Measurements from ENCODE around the gene HYCC2. TPM values are rescaled to one million over a fixed set of nuclear protein-coding genes. Genes with fewer than 3 reads are reported as not detected.
"Not testable (repeated sequence)": the region's sequence is repeated elsewhere in the genome, so short reads cannot be mapped to it uniquely, and the experiment has no call there.

The HYCC2 gene
- total RNA-seq: 10 to 100 TPM; 16.4 to 38.7 (median 24.1) TPM

DNA sequence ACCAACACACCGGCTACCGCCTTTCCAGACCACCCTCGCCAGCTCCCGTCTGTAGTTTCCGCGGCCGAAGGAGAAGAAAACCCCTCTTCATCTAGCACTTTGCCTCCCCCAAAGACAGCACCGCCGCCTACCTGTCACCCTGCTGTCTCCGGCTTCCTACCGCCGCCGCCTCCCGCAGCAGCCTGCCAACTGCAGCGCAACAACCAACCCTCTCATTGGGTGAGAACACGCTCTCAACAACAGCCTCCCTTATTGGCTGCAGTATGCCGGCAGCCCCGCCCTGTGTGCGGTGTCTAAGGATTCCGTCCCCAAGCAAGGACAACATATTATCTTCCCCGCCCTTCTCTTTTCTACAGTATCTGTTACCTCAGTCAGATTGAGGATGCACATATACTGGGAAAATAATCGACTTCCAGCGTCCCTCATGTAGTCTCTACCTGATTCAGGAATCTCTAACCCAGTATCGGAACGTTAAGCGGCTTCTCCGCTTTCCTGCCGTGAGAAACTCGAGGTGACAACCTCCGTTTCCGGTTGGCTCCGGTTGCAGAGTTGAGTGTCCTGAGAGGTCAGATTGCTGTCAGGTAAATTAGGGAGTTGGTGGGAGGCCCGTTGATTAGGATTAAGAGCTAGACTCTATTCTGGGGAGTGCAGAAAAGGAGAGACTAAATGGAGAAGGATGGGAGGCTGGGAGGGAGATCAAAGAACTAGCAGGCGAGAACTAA lies at the start of gene HYCC2, which contains the start of gene NDUFB3:
HYCC2 (minus strand) TSS at position 193 of the 722 bp plus-strand sequence. CDS start 47,662 bp downstream, outside the sequence.
NDUFB3 (plus strand) TSS at position 523 of the 722 bp plus-strand sequence. CDS start 6,882 bp downstream, outside the sequence.
- intact Hi-C loops (cut with DNase I; ENCODE audit: low total_unique reads): no loop called here
- peak; percentile 93 for DNase-seq (ENCODE audit: low spot score in 2 of 2)
- peak within 1 kb of the TSS; percentile 88 to 95 (median 93) for H3K4me3 ChIP-seq
- TF ChIP-seq, protein P1, sequence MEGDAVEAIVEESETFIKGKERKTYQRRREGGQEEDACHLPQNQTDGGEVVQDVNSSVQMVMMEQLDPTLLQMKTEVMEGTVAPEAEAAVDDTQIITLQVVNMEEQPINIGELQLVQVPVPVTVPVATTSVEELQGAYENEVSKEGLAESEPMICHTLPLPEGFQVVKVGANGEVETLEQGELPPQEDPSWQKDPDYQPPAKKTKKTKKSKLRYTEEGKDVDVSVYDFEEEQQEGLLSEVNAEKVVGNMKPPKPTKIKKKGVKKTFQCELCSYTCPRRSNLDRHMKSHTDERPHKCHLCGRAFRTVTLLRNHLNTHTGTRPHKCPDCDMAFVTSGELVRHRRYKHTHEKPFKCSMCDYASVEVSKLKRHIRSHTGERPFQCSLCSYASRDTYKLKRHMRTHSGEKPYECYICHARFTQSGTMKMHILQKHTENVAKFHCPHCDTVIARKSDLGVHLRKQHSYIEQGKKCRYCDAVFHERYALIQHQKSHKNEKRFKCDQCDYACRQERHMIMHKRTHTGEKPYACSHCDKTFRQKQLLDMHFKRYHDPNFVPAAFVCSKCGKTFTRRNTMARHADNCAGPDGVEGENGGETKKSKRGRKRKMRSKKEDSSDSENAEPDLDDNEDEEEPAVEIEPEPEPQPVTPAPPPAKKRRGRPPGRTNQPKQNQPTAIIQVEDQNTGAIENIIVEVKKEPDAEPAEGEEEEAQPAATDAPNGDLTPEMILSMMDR (IDR thresholded peaks at IDR 0.05): peak in 2 of 3 donors; percentile 17 to 28
- TF ChIP-seq POLR2A (IDR thresholded peaks at IDR 0.05) (peak; percentile 47), POLR2AphosphoS5 (IDR thresholded peaks at IDR 0.05) (peak; percentile 83 to 89 (median 85))
- H3K27ac ChIP-seq: peak within 1 kb of the TSS; percentile 86 to 90
- no peaks in the 10 kb centered on the region for H3K36me3 ChIP-seq
- H3K4me1 ChIP-seq: peaks cover 0 to 12% of the 10 kb centered on the region in 2 donors
- no peaks in the 10 kb centered on the region for H3K27me3 ChIP-seq
- no peaks in the 10 kb centered on the region for H3K9me3 ChIP-seq

DNA sequence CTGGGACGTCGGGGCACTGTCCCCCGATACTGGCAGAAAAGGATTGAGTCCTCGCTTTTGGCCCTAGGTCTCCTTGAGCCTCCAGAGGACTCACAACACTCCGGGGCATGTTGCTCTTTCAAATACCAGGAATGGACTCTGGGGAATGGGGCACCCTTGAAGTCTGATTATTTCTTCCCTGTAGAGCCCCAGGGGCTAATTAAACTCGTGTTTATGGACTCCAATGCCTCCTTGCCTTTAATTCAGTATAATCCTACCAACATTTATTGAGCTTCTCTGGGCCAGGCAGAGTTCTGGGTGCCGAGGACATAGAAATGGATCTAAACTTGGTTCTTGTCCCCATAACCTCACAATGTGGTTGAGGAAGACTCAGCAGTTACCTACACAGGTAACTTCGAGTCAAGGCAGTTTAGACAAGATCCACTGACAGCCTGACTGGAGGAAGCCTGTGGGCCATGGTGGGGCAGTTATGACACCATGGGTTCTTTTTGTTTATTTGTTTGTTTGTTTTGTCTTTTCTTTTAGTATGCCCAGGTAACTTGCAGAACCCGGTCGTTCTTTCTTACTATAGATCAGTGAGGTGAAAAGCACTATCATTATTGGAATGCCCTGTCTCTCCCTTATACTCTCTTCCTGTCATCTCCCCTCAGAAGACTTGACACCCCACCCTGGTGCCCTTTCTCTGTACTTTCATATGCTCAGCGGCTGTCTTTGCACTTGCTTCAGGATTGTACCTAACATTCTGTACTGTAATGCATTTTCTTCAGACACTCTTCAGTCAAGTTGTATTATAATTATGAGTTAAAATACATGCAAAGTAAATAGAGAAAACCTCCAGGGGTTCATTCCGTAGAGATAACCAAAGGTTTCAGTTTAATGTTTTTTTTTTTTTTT lies 47.7 kb upstream of the HYCC2 start:
- H3K27ac ChIP-seq: peak overlapping the region; percentile 97
- intact Hi-C loops (cut with DNase I; ENCODE audit: low total_unique reads): no loop called here
- no peak for DNase-seq (ENCODE audit: low spot score in 2 of 2)
- H3K27me3 ChIP-seq: no peaks in the 10 kb centered on the region
- peak overlapping the region; percentile 64 to 97 (median 73) for H3K4me3 ChIP-seq
- H3K9me3 ChIP-seq: no peaks in the 10 kb centered on the region
- peaks cover 0 to 14% of the 10 kb centered on the region in 2 donors for H3K4me1 ChIP-seq
- TF ChIP-seq, protein P1 (IDR thresholded peaks at IDR 0.05): no peak
- TF ChIP-seq POLR2A (IDR thresholded peaks at IDR 0.05) (no peak), POLR2AphosphoS5 (IDR thresholded peaks at IDR 0.05) (peak in 1 of 3 donors; percentile 29)
- H3K36me3 ChIP-seq: no peaks in the 10 kb centered on the region

DNA sequence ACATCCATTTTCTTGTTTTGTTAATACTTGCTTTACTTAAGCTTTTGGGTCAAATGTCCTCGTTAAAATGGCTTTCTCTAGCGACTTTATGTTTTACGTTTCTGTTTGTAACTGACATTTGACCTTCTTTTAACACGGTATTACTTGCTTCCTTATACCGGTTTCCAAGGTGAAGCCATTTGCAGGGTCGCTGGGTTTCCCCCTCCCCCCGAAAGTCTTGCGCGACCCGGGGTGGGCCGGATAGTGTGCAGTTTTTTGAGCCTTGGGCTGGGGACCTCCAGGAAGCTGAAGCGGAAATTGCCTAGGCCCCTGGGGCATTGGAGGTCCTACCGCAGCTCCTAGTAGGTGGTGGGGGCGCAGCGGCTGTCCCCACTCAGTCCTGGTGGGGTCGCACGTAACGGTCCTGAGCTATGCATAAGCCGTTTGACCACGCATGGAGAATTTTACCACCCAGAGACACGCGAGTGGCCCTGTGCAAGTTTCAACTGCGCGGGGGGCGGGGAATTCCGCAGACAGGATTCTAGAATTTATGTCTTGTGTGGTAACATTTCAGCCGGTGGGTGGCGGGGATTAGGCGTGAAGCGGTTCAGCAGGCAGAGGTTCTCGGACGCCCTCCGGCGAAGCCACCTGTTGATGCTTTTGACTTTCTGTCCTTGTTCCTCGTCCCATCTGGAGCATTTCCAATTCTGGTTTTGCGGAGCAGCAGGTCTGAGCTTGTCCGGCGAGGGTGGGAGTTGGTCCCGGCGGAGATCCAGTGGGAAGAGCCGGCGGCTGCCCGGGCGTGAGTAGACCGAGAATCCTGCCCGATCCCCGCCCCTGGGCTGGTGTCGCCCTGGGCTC lies 46.9 kb upstream of the HYCC2 start:
- TF ChIP-seq POLR2A (IDR thresholded peaks at IDR 0.05) (no peak), POLR2AphosphoS5 (IDR thresholded peaks at IDR 0.05) (peak; percentile 59 to 75 (median 73))
- TF ChIP-seq, protein P1 (IDR thresholded peaks at IDR 0.05): peak; percentile 52 to 75 (median 54)
- no peaks in the 10 kb centered on the region for H3K9me3 ChIP-seq
- H3K27ac ChIP-seq: peak overlapping the region; percentile 97
- DNase-seq (ENCODE audit: low spot score in 2 of 2): peak; percentile 91 to 96
- H3K4me1 ChIP-seq: peaks cover 0 to 12% of the 10 kb centered on the region in 2 donors
- intact Hi-C loops (cut with DNase I; ENCODE audit: low total_unique reads): no loop called here
- peak overlapping the region; percentile 64 to 97 (median 73) for H3K4me3 ChIP-seq
- no peaks in the 10 kb centered on the region for H3K27me3 ChIP-seq
- no peaks in the 10 kb centered on the region for H3K36me3 ChIP-seq

DNA sequence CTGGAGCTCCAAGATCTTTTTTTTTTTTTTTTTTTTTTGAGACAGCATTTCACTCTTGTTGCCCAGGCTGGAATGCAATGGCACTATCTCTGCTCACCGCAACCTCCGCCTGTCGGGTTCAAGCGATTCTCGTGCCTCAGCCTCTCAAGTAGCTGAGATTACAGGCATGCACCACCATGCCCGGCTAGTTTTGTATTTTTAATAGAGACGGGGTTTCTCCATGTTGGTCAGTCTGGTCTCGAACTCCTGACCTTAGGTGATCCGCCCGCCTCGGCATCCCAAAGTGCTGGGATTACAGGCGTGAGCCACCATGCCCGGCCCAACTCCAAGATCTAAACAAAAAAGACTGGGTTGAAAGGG lies 46.2 kb upstream of the HYCC2 start:
- H3K9me3 ChIP-seq; H3K27me3 ChIP-seq; H3K4me1 ChIP-seq; DNase-seq (ENCODE audit: low spot score in 2 of 2); H3K36me3 ChIP-seq; intact Hi-C loops (cut with DNase I; ENCODE audit: low total_unique reads): not testable (repeated sequence)
- Histone ChIP-seq H3K4me3 (peak overlapping the region; percentile 64 to 97 (median 73)), H3K27ac (peak overlapping the region; percentile 97)

All from breast epithelium (tissue), 4 donors.